Adipocyte (in vitro differentiated cells): Measurements from ENCODE around the gene PSME1.

Source experiments
- DNase-seq: peaks from one replicate; pipeline ENCODE4 v3.0.0-alpha.2; 2015; ENCODE audit warnings: low read depth
- H3K27me3 ChIP-seq: replicated peaks from 2 replicates; pipeline ENCODE4 v1.7.0; 2013; ENCODE audit warnings: mild to moderate bottlenecking, low read length, moderate library complexity; ENCODE audit not compliant: control insufficient read depth, insufficient read depth
- H3K36me3 ChIP-seq: 2 replicates; pipeline ENCODE4 v1.7.0; 2013; ENCODE audit warnings: low read length, mild to moderate bottlenecking, moderate library complexity; ENCODE audit not compliant: control insufficient read depth, insufficient read depth, severe bottlenecking
- H3K4me1 ChIP-seq: 2 replicates; pipeline ENCODE4 v1.7.0; 2013; ENCODE audit warnings: mild to moderate bottlenecking, low read length, moderate library complexity; ENCODE audit not compliant: control insufficient read depth, insufficient read depth
- H3K4me3 ChIP-seq: 2 replicates; pipeline ENCODE4 v1.7.0; 2013; ENCODE audit warnings: mild to moderate bottlenecking, low read length, moderate library complexity
- H3K9ac ChIP-seq: 2 replicates; pipeline ENCODE4 v1.7.0; 2013; ENCODE audit warnings: mild to moderate bottlenecking, low read length, moderate library complexity
- H3K9me3 ChIP-seq: 2 replicates; pipeline ENCODE4 v1.7.0; 2013; ENCODE audit warnings: mild to moderate bottlenecking, low read length, moderate library complexity; ENCODE audit not compliant: control insufficient read depth

PSME1 gene

DNA sequence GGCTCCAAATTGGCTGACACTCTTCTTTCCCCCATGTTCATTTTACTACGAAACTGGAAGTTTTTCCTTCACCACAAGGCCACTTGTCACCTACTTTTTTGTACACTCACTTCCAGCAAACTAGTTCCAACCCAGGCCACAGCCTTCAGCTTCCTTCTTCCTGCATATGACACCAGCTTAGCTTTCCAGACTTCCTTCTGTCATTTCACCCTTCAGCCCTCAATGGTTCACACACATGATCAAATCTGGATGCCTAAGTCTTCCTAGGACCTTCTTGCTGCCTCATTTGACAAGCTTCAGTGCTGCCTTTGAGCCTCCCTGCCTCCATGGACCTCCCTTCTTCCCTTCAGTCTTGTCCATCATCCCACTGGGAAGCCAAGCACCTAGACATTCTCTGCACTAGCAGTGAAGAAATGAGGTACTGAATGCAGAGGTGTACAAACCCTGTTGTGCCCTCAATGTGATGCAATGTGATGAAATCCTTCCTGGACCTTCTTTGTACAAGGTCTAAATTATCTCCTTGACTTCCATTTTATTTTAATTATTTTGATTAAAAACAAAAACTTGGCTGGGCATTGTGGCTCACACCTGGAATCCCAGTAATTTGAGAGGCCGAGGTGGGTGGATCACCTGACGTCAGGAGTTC is 31.6 kb downstream of the PSME1 start:
- H3K9ac ChIP-seq: no peak overlapping the region
- H3K27me3 ChIP-seq: no peaks in the 10 kb centered on the region
- no peaks in the 10 kb centered on the region for H3K9me3 ChIP-seq
- no peak overlapping the region for H3K4me3 ChIP-seq
- DNase-seq: no peak
- H3K4me1 ChIP-seq: no peaks in the 10 kb centered on the region
- H3K36me3 ChIP-seq: peaks cover 48% of the 10 kb centered on the region

DNA sequence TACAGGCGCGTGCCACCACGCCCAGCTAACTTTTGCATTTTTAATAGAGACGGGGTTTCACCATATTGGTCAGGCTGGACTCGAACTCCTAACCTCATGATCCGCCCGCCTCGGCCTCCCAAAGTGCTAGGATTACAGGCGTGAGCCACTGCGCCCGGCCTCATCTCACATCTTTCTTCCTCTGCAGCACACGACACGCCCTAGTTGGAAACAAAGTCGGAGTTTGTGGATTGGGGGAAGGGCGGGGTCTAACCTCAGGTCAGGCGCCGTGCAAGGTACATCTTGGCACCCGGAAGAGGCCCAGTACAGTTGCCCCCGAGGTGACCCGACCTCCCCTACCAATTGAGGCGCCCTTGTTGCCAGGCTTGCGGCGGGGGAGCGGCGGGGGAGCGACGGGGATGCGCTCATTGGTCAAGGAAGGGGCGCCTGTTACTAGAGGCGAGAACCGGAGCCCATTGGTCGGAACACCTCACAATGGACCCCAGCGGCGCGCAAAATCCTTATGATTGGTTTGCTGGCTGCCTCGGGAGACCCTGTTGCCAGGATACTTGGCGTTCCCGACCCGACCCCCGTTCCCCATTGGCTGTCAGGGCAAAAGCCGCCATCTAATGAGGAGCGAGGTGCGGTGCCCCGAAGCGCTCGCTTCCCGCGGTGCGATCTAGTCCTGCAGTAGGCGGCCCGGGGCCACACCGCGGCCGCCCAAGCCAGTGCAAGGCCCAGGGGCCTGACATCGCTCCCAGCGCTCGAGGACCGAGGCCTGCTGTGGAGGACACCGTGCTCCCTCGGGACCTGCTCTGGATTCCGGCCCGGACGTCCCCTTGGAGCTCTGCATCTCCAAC is 35.6 kb downstream of the PSME1 start, which contains the start of gene REC8:
REC8 (plus strand) TSS at position 659 of the 839 bp plus-strand sequence. CDS start 473 bp downstream, outside the sequence.
- Histone ChIP-seq H3K4me1 (no peaks in the 10 kb centered on the region), H3K36me3 (peaks cover 16% of the 10 kb centered on the region), H3K9ac (no peak within 1 kb of the TSS), H3K4me3 (no peak within 1 kb of the TSS), H3K27me3 (no peaks in the 10 kb centered on the region), H3K9me3 (no peaks in the 10 kb centered on the region)
- DNase-seq: no peak

DNA sequence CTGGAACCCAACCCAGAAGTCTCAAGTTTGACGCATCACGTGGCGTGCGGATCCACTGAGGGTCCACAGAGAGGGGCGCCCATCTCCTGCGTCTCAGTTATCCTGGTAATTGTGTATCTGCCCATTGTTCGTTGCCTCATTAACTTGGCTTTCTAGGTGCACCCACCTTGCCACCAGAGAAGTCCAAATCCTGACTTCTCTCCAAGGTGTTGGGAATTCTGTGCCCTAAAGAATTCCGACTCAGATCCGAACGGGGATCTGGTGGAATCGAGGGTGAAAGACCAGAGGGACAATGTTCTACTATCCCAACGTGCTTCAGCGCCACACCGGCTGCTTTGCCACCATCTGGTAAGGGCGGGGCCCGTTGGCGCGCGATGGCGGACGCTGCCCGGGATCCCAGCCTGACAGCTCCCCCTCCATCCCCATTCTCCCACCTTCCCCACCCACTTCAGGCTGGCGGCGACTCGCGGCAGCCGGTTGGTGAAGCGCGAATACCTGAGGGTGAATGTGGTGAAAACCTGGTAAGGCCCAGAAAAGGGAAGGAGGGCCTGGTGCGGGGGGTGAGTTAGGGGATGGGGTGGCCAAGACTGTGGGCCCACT is 36.4 kb downstream of the PSME1 start:
- no peak overlapping the region for H3K4me3 ChIP-seq
- no peaks in the 10 kb centered on the region for H3K4me1 ChIP-seq
- peaks cover 19% of the 10 kb centered on the region for H3K36me3 ChIP-seq
- H3K9ac ChIP-seq: no peak overlapping the region
- no peaks in the 10 kb centered on the region for H3K9me3 ChIP-seq
- DNase-seq: no peak
- no peaks in the 10 kb centered on the region for H3K27me3 ChIP-seq

DNA sequence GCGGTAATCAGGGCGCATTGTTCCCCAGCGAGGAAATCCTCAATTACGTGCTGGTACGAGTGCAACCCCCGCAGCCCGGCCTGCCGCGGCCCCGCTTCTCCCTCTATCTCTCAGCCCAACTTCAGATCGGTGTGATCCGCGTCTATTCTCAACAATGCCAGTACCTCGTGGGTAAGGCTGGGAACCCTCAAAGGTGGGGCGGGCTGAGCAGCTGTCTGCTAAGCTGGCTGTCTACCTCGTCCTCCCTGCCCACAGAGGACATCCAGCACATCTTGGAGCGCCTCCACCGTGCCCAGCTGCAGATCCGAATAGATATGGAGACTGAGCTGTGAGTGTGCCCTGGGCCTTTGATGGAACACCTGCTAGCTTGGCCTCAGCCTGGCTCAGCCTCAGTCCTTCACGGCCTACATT is 36.9 kb downstream of the PSME1 start:
- no peaks in the 10 kb centered on the region for H3K9me3 ChIP-seq

DNA sequence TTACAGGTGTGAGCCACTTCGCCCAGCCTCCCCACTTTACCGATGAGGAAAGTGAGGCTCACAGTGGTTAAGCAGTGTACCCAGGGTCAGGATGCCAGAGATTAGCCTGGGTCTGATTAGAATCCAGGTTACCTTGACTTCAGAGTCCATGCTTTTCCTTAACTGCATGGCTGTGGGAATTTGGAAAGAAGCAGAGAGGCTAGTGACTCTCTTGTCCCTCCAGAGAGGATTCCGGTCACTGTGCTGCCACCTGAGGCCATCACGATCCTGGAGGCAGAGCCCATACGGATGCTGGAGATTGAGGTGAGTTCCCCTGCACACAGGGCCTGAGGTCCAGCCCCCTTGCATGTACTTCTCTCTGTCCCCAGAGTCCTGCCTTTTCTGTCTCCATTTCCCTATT is 40.6 kb downstream of the PSME1 start:
- no peaks in the 10 kb centered on the region for H3K27me3 ChIP-seq
- H3K36me3 ChIP-seq: peaks cover 47% of the 10 kb centered on the region
- no peak for DNase-seq
- H3K4me3 ChIP-seq: no peak overlapping the region
- no peaks in the 10 kb centered on the region for H3K9me3 ChIP-seq
- peaks cover 16% of the 10 kb centered on the region for H3K4me1 ChIP-seq
- H3K9ac ChIP-seq: no peak overlapping the region

More for the DNA sequence above, 36.9 kb downstream of the PSME1 start:
- no peak overlapping the region for H3K9ac ChIP-seq
- no peaks in the 10 kb centered on the region for H3K4me1 ChIP-seq
- no peak overlapping the region for H3K4me3 ChIP-seq
- DNase-seq: no peak
- H3K27me3 ChIP-seq: no peaks in the 10 kb centered on the region
- H3K36me3 ChIP-seq: peaks cover 20% of the 10 kb centered on the region

DNA sequence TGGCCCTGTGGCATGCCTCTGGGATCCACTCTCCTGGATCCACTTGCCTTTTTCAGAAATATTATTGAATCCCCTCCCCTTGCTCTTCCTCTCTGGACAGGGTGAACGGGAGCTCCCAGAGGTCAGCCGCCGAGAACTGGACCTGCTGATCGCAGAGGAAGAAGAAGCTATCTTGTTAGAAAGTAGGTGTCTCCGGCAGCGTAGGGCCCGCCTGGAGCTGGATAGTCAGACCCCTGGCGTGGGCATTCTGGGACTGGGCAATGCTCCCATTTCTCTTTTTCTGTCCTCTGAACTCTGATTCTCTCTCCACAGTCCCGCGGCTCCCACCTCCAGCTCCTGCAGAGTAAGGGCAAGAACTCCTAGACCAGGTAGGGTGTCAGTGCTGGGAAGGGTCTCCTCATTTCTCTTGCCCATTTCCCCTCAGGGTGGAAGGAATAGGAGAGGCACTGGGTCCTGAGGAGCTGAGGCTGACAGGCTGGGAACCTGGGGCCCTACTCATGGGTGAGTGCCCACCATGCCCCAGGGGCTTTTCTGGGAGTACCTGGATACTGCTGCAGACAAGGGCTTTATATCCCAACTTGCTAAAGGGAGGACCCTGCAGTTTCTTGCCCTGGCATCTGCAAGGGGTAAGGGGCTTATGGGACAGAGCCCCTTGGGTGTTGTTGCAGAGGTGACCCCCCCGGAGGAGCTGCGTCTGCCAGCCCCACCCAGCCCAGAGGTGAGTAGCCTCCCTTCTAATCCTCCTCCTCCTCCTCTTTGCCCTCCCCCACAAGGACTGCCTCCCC is 41.2 kb downstream of the PSME1 start:
- H3K4me1 ChIP-seq: peaks cover 16% of the 10 kb centered on the region
- no peaks in the 10 kb centered on the region for H3K27me3 ChIP-seq
- DNase-seq: no peak
- H3K4me3 ChIP-seq: no peak overlapping the region
- no peaks in the 10 kb centered on the region for H3K9me3 ChIP-seq
- peaks cover 53% of the 10 kb centered on the region for H3K36me3 ChIP-seq
- no peak overlapping the region for H3K9ac ChIP-seq

DNA sequence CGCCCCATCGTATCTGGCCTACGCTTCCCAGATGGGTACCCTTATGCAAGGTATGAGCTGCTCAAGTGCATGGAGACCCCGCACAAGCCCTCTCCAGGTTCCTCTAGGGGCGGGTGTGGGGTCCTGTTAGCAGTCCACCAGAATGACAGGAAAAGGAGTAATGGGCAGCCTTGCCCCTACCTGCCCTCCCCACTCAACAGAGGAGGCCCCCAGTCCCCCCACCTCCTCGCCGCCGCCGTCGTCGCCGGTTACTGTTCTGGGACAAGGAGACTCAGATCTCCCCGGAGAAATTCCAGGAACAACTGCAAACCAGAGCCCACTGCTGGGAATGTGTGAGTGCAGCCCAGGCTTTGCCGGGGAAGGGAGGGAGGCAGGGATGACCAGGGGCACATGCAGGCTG is 41.9 kb downstream of the PSME1 start:
- no peak overlapping the region for H3K9ac ChIP-seq
- no peaks in the 10 kb centered on the region for H3K9me3 ChIP-seq
- no peaks in the 10 kb centered on the region for H3K27me3 ChIP-seq
- H3K4me1 ChIP-seq: peaks cover 16% of the 10 kb centered on the region
- peaks cover 60% of the 10 kb centered on the region for H3K36me3 ChIP-seq
- no peak overlapping the region for H3K4me3 ChIP-seq
- DNase-seq: no peak

DNA sequence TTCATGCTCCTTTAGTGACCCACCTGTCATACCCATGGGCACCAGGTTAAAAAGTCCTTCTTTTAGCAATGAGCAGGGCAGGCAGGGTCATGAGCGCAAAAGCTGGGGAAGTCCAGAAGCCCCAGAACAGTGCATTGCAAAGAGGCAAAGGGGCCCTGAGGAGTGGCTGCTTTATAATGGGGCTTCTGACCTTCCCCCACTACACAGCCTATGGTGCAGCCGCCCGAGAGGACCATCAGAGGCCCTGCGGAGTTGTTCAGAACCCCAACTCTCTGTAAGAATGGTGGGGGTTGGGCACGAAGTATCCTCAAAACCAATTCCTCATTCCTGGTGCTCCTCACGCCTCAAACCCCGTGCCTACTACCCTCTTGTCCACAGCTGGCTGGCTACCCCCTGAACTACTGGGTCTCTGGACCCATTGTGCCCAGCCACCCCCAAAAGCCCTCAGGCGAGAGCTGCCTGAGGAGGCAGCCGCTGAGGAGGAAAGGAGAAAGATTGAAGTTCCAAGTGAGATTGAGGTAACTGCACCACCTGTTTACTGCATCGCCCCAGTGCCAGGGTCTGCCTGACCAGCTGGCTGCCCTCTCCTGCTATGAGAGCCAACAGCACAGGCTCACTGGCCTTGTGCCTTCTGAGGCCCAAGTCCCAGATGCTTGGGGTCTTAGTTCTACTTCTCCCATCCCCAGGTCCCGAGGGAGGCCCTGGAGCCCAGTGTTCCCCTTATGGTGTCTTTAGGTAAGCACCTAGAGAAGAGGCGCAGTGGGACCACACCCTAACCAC is 42.6 kb downstream of the PSME1 start:
- no peaks in the 10 kb centered on the region for H3K9me3 ChIP-seq
- H3K9ac ChIP-seq: no peak overlapping the region
- H3K27me3 ChIP-seq: no peaks in the 10 kb centered on the region
- no peak overlapping the region for H3K4me3 ChIP-seq
- DNase-seq: no peak
- H3K4me1 ChIP-seq: peaks cover 16% of the 10 kb centered on the region
- H3K36me3 ChIP-seq: peaks cover 67% of the 10 kb centered on the region

DNA sequence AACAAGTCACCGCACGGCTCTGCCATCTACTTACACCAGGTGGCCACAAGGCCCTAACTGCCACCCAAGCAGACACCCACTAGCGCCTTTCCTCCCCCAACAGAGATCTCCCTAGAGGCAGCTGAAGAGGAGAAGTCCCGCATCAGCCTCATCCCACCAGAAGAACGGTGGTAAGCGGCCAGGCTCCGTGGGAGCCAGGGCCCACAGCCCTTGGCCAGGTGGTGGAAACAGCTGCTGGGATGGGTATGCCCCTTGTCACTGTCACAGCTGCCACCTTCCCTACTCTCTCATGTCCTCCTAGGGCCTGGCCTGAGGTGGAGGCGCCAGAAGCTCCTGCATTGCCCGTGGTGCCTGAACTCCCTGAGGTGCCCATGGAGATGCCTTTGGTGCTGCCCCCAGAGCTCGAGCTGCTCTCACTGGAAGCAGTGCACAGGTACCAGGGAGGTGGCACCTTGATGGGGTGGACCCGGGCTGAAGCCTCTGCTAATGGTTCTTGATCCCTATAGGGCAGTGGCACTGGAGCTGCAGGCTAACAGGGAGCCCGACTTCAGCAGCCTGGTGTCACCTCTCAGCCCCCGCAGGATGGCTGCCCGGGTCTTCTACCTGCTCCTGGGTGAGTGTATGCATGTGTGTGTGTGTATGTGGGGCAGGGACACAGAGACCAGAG is 43.4 kb downstream of the PSME1 start:
- Histone ChIP-seq H3K27me3 (no peaks in the 10 kb centered on the region), H3K9ac (peak overlapping the region; percentile 53), H3K36me3 (peaks cover 74% of the 10 kb centered on the region), H3K4me3 (no peak overlapping the region), H3K9me3 (no peaks in the 10 kb centered on the region), H3K4me1 (peaks cover 16% of the 10 kb centered on the region)
- DNase-seq: no peak
